RWPE1 (cell line): ENCODE results near the gene MRPS27.
A peak's percentile ranks its signal among the peaks of the same experiment; 100 is the strongest.

Source experiments
- CTCF ChIA-PET: fragments of 350-600 bp; sonication (Branson Sonifier 250); formaldehyde crosslinking; extraction: SDS; loops from one replicate; lab custom pipeline; 2021; lab: Yijun Ruan, JAX
- POLR2A ChIA-PET: fragments of 400-600 bp; formaldehyde crosslinking; extraction: SDS; loops from one replicate; lab custom pipeline; 2020; ENCODE audit warnings: antibody characterized with exemption; ENCODE audit not compliant: low non-redundant PET; lab: Yijun Ruan, JAX
- DNase-seq: peaks from one replicate; pipeline ENCODE4 v3.0.0; 2012; ENCODE audit warnings: low spot score
- H3K27ac ChIP-seq: fragments of 450-650 bp; 2 replicates; pipeline ENCODE4 v1.5.1; 2017
- TF ChIP-seq, protein P1 (sequence below): fragments of 450-650 bp; conservative IDR thresholded peaks from 2 replicates; pipeline ENCODE4 v1.5.1; 2017; ENCODE audit warnings: low read depth, mild to moderate bottlenecking

Gene MRPS27

DNA sequence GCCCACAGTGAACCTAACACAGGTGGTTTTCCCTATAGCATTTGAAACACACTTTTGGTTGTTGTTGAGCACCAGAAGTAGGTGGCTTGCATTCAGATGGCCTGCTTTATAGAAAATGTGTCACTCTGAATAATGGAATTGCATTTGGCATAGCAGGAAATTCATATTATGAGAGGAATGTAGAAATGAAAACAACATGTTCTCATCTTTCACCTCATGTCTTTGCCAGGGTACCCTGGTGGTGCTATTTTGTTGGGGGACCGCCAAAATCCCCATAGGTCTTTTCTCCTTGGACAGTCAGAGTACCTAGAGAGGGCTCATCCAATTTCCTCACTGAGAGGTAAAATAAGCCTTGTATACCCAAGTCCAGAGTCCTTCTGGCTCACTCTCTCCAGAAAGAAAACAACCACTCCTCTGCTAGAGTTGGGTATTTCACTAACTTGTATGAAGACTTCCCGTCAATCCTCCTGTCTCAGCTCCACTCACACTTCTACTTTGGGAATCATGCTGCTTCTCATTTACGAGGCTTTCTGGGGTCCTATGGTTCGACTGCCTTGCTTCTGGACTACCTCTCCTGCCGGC lies 67.4 kb downstream of the MRPS27 start:
- DNase-seq: no peak
- POLR2A ChIA-PET: no interaction called here
- CTCF ChIA-PET: no interaction called here
- TF ChIP-seq, protein P1, sequence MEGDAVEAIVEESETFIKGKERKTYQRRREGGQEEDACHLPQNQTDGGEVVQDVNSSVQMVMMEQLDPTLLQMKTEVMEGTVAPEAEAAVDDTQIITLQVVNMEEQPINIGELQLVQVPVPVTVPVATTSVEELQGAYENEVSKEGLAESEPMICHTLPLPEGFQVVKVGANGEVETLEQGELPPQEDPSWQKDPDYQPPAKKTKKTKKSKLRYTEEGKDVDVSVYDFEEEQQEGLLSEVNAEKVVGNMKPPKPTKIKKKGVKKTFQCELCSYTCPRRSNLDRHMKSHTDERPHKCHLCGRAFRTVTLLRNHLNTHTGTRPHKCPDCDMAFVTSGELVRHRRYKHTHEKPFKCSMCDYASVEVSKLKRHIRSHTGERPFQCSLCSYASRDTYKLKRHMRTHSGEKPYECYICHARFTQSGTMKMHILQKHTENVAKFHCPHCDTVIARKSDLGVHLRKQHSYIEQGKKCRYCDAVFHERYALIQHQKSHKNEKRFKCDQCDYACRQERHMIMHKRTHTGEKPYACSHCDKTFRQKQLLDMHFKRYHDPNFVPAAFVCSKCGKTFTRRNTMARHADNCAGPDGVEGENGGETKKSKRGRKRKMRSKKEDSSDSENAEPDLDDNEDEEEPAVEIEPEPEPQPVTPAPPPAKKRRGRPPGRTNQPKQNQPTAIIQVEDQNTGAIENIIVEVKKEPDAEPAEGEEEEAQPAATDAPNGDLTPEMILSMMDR: no peak
- no peak overlapping the region for H3K27ac ChIP-seq

DNA sequence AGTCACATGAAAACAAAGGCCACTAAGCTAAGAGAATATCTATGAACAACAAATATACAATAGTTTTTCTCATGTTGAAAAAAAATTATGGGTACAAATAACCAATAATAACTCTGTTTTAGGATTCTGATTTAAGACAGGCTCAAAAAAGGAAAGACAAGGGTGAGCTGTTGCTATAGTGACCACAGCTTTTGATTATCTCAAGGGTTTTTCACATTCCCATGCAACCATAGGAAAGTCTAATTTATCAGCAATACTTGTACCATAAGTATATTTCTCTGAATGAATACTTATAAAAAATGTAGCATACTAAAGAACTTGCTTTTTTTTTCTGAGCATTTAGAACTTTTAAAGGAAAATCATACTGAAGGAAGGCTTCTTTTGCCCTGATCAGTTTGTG lies 68.0 kb downstream of the MRPS27 start:
- H3K27ac ChIP-seq: no peak overlapping the region
- ChIA-PET POLR2A (no interaction called here), CTCF (interaction anchor here (0.6 to 1.0 kb wide), 3 partner anchors 18 to 175 kb away, joined by 3 to 4 read pairs (median 3); no protein-coding TSS in a partner anchor)
- DNase-seq: no peak
- TF ChIP-seq, protein P1: no peak

DNA sequence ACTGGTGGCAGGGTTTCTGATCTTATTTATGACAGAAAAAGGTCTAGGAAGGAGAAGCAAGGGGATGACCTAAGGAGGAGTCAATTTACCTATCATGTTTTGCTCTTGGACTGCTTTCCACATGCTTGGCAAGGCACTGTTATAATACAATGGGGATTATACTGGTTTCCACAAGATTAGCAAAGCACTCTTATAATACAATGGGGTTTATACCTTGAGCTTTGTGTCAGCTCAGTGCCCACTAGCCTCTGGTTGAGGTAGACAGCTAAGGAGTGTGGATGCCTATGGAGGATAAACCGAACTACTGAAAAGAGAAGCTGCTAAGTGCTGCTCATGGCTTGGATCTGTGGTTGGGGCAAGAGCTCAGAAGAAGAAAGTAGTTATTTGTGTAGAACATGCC lies 68.7 kb downstream of the MRPS27 start:
- TF ChIP-seq, protein P1: no peak
- ChIA-PET CTCF (interaction anchor here (0.5 to 1.0 kb wide), 4 partner anchors 17 to 650 kb away, joined by 3 to 4 read pairs (median 3); no protein-coding TSS in a partner anchor), POLR2A (no interaction called here)
- DNase-seq: no peak
- H3K27ac ChIP-seq: no peak overlapping the region

DNA sequence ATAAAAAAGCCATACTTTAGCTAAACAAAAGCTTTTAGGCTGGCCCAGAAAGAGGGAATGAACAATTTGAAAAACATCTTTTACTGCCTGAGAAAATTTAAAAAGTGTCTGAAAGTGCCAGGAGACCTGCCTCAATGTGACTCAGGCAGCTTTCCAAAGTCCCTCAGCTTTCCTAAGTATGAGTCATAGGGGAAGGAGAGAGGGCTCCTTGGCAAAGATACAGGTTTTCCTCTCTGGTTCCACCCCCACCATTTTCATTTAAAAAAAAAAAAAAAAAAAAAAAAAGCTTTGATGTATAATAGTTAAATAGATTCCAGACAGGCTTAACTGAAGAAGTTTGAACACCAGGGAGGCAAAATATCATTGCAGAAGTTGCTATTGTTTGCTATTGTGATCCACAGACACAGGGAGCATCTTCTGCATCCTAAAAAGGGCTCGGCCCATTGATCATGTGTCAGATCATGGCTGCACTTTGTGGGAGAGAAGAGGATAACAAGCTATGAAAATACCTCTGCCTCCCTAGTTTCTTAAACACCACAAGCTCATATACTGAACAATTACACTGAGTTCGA lies 71.5 kb downstream of the MRPS27 start:
- POLR2A ChIA-PET: no interaction called here
- peak; percentile 86 for DNase-seq
- TF ChIP-seq, protein P1: no peak
- no peak overlapping the region for H3K27ac ChIP-seq
- CTCF ChIA-PET: interaction anchor here (0.6 to 0.8 kb wide), 2 partner anchors 11 to 120 kb away, joined by 4 read pairs; no protein-coding TSS in a partner anchor

DNA sequence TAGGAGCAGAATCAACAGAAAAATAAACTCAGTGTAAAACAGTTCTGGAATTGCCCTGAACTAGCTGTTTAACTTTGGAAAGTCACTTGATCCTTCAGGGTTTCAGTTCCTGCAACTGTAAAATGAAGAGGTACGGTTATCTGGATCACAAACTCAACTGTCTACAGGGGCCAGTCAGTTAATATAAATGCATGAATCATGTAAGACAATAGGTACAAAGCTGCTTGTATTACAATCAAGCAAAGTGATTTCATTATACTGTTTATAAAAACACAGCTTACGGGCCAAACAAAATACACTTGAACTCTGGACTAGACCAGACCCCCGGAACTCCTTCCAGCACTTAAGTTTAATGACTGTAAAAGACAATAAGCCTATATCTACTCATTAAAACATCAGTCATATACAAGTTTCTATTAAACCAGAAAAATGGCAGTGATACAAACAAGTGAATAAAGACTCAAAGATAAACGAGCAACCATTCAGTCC lies 73.0 kb downstream of the MRPS27 start:
- no peak overlapping the region for H3K27ac ChIP-seq
- POLR2A ChIA-PET: no interaction called here
- CTCF ChIA-PET: interaction anchor here (1.1 kb wide), 1 partner anchor 35 kb away, joined by 3 read pairs; no protein-coding TSS in a partner anchor
- DNase-seq: no peak
- TF ChIP-seq, protein P1: no peak

DNA sequence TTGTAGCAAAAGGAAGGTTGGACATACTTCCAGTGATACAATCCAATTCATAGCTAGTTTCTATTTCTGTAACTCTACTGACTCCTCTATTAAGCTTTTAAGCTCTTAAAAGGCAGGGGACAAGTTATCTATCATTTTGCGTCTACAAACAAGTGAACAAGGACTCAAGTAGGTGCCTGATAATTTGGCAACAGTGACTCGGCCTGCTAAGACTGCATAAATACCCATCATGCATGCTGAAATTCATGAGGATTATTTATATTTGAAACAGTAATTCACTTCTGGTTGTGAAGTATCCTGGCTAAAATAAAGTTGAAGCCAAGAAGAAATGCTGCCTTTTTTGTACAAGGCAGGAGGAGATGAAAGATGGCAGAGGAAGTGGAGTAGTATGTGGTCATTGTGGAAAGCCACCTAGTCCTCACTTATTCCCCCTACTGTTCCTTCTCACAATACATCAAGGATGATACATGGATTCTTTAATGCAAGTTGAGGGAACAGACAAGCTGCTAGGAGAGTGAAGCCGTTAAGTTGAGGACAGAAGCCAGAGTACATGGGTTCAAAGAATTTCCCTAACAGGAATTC lies 74.0 kb downstream of the MRPS27 start:
- TF ChIP-seq, protein P1: no peak
- POLR2A ChIA-PET: no interaction called here
- no peak for DNase-seq
- CTCF ChIA-PET: interaction anchor here (0.6 to 0.9 kb wide), 2 partner anchors 17 to 97 kb away, joined by 3 to 5 read pairs; no protein-coding TSS in a partner anchor
- no peak overlapping the region for H3K27ac ChIP-seq
